Activated T-helper 17 cell treated with anti-CD3 and anti-CD28 coated beads, Interleukin-2, amount 50 U/mL, for 72 hours (primary cell): ENCODE results near the gene PHF8. TPM values are rescaled to one million over a fixed set of nuclear protein-coding genes. Genes with fewer than 3 reads are reported as not detected.
A peak's percentile ranks its signal among the peaks of the same experiment; 100 is the strongest.

Source experiments
- ATAC-seq: fragments of 150-1000 bp; cut with Tn5 transposase; replicated peaks from 2 replicates; pipeline ENCODE4 v1.10.0; 2021; ENCODE audit warnings: mild to moderate bottlenecking, moderate library complexity
- H3K27ac Mint-ChIP-seq: one replicate; pipeline ENCODE4 v1.8.0; 2022; ENCODE audit warnings: mixed read lengths
- H3K27me3 Mint-ChIP-seq: one replicate; pipeline ENCODE4 v1.8.0; 2022; ENCODE audit warnings: mixed read lengths
- H3K36me3 Mint-ChIP-seq: one replicate; pipeline ENCODE4 v1.8.0; 2022; ENCODE audit warnings: low read depth, mild to moderate bottlenecking, mixed read lengths
- H3K4me1 Mint-ChIP-seq: one replicate; pipeline ENCODE4 v1.8.0; 2022; ENCODE audit warnings: mixed read lengths
- H3K4me3 Mint-ChIP-seq: one replicate; pipeline ENCODE4 v1.8.0; 2022; ENCODE audit warnings: mild to moderate bottlenecking, mixed read lengths
- H3K9me3 Mint-ChIP-seq: one replicate; pipeline ENCODE4 v1.8.0; 2022; ENCODE audit warnings: mixed read lengths
- total RNA-seq, 2 donors: library from RNA; stranded (reverse); gene quantifications; one replicate each; pipeline ENCODE4 v1.2.3, GENCODE V29; 2022

PHF8 gene
- 10 to 100 TPM; 40.1 to 49.9 TPM for total RNA-seq

DNA sequence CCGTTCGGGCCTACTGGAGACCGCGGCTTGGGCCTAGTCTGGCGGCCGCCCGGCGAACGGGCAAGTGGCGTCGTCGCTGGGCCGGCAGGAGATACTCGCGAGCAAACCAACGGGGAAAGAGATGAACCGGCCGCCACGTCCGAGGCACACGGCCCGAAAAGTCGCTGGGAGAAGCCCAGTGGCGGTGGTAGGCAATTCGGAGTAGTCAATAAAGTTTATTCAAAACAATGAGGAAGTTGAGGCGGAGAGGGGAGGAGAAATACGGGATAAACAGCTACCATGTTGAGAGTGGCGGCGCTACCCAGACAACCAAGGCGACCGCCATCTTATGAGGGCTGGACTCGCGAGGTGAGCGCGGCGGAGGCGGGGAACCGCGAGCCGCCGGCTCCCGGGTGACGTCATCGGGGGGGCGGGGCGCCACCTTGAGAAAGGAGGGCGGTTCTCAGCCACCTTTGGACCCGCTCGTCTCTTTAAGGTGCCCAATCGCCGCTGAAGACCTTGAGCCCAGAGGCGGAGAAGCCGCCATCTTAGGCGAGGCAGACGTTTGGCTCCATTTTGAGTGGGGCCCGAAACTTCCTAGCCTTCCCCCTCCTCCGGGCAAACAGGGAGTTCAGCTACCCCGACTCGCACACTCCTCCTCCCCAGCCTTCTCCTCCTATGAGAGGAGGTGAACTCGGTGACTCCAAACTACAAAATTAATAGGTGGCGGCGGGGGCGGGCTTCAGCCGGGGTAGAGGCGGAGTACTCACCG is at the start of gene PHF8:
Gene PHF8, minus strand, starts transcription at position 348 of the 751 bp plus-strand sequence. CDS start 1,745 bp downstream, outside the sequence.
- H3K27ac Mint-ChIP-seq = peak within 1 kb of the TSS; percentile 96
- H3K4me1 Mint-ChIP-seq = peaks cover 8% of the 10 kb centered on the region
- H3K36me3 Mint-ChIP-seq = peaks cover 41% of the 10 kb centered on the region
- H3K9me3 Mint-ChIP-seq = no peaks in the 10 kb centered on the region
- peak; percentile 89 for ATAC-seq
- H3K4me3 Mint-ChIP-seq = peak within 1 kb of the TSS; percentile 94
- no peaks in the 10 kb centered on the region for H3K27me3 Mint-ChIP-seq

GRCh38 chrX:54093571-54093970 is 49.3 kb upstream of the PHF8 start:
- Mint-ChIP-seq H3K36me3 (peaks cover 5% of the 10 kb centered on the region), H3K27me3 (no peaks in the 10 kb centered on the region), H3K27ac (no peak overlapping the region), H3K9me3 (no peaks in the 10 kb centered on the region), H3K4me1 (no peaks in the 10 kb centered on the region), H3K4me3 (no peak overlapping the region)
- ATAC-seq = no peak

GRCh38 chrX:54093159-54093558 is 48.9 kb upstream of the PHF8 start:
- H3K27me3 Mint-ChIP-seq = no peaks in the 10 kb centered on the region
- no peak overlapping the region for H3K4me3 Mint-ChIP-seq
- ATAC-seq = no peak
- no peaks in the 10 kb centered on the region for H3K9me3 Mint-ChIP-seq
- H3K4me1 Mint-ChIP-seq = no peaks in the 10 kb centered on the region
- peaks cover 5% of the 10 kb centered on the region for H3K36me3 Mint-ChIP-seq
- H3K27ac Mint-ChIP-seq = no peak overlapping the region

DNA sequence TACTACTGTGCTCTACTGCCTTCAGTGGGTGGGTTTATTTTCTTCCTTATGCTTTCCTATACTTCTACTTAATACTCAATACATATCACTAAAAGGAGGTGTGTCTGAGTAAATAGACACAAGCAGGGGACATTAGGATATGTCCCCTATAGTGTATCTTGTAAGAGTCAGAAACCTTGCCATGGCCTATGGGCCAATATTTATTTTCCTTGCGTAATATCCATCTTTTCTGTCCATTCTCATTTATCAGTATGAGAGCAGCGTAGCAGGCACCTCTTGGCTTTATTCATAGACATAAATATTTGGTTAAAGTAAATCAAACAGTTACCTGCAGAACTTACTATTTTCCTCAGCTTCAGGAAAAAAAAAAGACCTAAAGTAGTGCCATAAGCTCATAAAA is 46.6 kb upstream of the PHF8 start:
- no peak overlapping the region for H3K4me3 Mint-ChIP-seq
- H3K4me1 Mint-ChIP-seq = no peaks in the 10 kb centered on the region
- H3K27ac Mint-ChIP-seq = no peak overlapping the region
- no peaks in the 10 kb centered on the region for H3K9me3 Mint-ChIP-seq
- ATAC-seq = no peak
- no peaks in the 10 kb centered on the region for H3K27me3 Mint-ChIP-seq
- peaks cover 8% of the 10 kb centered on the region for H3K36me3 Mint-ChIP-seq

DNA sequence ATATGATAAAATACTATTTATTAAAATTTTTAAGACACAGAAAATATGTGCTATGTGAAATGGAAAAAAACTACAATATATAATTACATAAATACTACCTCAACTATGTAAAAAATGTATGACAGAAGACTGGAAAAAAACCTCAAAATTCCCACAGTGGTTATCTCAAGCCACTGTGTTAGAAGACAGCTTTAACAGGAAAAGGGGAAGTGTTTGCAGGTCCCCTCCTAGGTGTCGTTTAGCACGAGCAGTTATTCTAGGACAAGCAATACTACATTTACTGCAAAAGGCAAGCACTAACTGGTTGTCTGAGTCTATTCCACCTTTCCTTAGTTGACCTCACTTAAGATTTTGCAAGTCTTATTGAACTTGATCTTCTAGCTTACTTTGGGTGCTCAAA is 44.9 kb upstream of the PHF8 start:
- Mint-ChIP-seq H3K36me3 (peaks cover 18% of the 10 kb centered on the region), H3K27ac (no peak overlapping the region), H3K27me3 (no peaks in the 10 kb centered on the region), H3K4me3 (no peak overlapping the region), H3K4me1 (no peaks in the 10 kb centered on the region), H3K9me3 (no peaks in the 10 kb centered on the region)
- no peak for ATAC-seq

GRCh38 chrX:54087661-54088060 is 43.4 kb upstream of the PHF8 start:
- no peak overlapping the region for H3K27ac Mint-ChIP-seq
- ATAC-seq = no peak
- no peaks in the 10 kb centered on the region for H3K4me1 Mint-ChIP-seq
- no peak overlapping the region for H3K4me3 Mint-ChIP-seq
- H3K9me3 Mint-ChIP-seq = no peaks in the 10 kb centered on the region
- peaks cover 18% of the 10 kb centered on the region for H3K36me3 Mint-ChIP-seq
- no peaks in the 10 kb centered on the region for H3K27me3 Mint-ChIP-seq

- H3K4me1 Mint-ChIP-seq = no peaks in the 10 kb centered on the region
- ATAC-seq = peak; percentile 28
- H3K27ac Mint-ChIP-seq = no peak overlapping the region
- H3K36me3 Mint-ChIP-seq = peaks cover 18% of the 10 kb centered on the region
- no peaks in the 10 kb centered on the region for H3K9me3 Mint-ChIP-seq
- H3K27me3 Mint-ChIP-seq = no peaks in the 10 kb centered on the region
- H3K4me3 Mint-ChIP-seq = no peak overlapping the region
Measured at GRCh38 chrX:54085666-54086065, 41.4 kb upstream of the PHF8 start.

DNA sequence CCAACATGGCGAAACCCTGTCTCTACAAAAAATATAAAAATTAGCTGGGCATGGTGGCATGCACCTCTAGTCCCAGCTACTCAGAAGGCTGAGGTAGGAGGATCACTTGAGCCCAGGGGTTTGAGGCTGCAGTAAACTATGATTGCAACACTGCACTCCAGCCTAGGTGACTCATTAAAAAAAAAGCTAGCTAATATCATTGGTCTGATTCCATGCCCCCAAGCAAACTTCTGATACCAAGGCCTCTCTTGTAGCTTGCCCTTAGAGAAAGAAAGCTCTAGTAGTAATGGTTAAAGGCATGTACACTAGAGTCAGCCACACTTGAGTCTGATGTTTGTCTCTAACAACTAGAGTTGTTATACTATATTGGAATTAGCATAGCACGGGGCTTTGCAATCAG is 32.6 kb upstream of the PHF8 start:
- Mint-ChIP-seq H3K4me1 (no peaks in the 10 kb centered on the region), H3K27me3 (no peaks in the 10 kb centered on the region), H3K36me3 (no peaks in the 10 kb centered on the region), H3K9me3 (no peaks in the 10 kb centered on the region), H3K27ac (no peak overlapping the region), H3K4me3 (no peak overlapping the region)
- ATAC-seq = no peak

GRCh38 chrX:54074826-54075225 is 30.6 kb upstream of the PHF8 start:
- H3K9me3 Mint-ChIP-seq = no peaks in the 10 kb centered on the region
- H3K27me3 Mint-ChIP-seq = no peaks in the 10 kb centered on the region

GRCh38 chrX:54067766-54068165 is 23.5 kb upstream of the PHF8 start:
- Mint-ChIP-seq H3K4me1 (no peaks in the 10 kb centered on the region), H3K36me3 (no peaks in the 10 kb centered on the region), H3K4me3 (no peak overlapping the region), H3K27ac (no peak overlapping the region), H3K9me3 (no peaks in the 10 kb centered on the region), H3K27me3 (no peaks in the 10 kb centered on the region)
- ATAC-seq = no peak

More at GRCh38 chrX:54074826-54075225, 30.6 kb upstream of the PHF8 start:
- no peak for ATAC-seq
- no peaks in the 10 kb centered on the region for H3K4me1 Mint-ChIP-seq
- H3K36me3 Mint-ChIP-seq = no peaks in the 10 kb centered on the region
- H3K4me3 Mint-ChIP-seq = no peak overlapping the region
- no peak overlapping the region for H3K27ac Mint-ChIP-seq

DNA sequence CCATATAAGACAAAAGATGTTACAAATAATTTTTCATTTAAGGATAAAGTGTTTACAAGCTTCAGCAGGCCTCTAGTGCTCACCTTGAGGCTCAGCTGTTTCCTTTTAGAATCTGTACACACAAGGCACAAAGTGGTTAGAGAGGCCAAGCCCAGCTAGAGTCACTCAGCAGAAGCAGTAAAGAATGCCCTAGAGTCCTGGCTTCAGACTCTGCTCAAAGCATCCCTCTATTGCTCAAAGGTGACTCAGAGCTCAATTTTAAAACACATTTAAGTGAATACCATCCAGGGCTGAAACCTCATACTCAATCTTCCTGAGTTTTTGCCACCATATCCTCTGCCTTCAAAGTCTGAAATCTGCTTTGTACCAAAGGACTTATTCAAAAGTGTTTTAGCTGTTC is 22.6 kb upstream of the PHF8 start:
- H3K4me1 Mint-ChIP-seq = no peaks in the 10 kb centered on the region
- H3K9me3 Mint-ChIP-seq = no peaks in the 10 kb centered on the region
- no peaks in the 10 kb centered on the region for H3K36me3 Mint-ChIP-seq
- ATAC-seq = no peak
- H3K27me3 Mint-ChIP-seq = no peaks in the 10 kb centered on the region
- no peak overlapping the region for H3K4me3 Mint-ChIP-seq
- H3K27ac Mint-ChIP-seq = no peak overlapping the region

- Mint-ChIP-seq H3K36me3 (no peaks in the 10 kb centered on the region), H3K4me3 (no peak overlapping the region), H3K27ac (no peak overlapping the region), H3K27me3 (no peaks in the 10 kb centered on the region), H3K9me3 (no peaks in the 10 kb centered on the region), H3K4me1 (no peaks in the 10 kb centered on the region)
- ATAC-seq = no peak
Measured at GRCh38 chrX:54064564-54064963, 20.3 kb upstream of the PHF8 start.

DNA sequence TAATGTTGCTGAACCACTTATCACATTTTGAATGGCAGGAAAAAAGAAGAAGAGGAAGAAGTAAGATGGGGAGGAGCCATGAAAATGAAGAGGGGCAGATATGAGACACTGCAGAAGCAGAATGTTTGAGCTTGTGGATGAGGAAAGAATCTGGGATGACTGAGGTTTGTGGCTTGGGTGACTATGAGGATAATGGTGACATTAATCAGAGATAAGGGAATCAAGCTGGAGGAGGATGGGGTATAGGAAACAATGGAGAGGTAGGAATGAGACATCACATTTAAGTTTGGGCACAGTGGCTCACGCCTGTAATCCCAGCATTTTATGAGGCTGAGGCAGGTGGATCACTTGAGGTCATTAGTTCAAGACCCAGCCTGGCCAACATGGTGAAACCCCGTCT is 19.1 kb upstream of the PHF8 start:
- no peaks in the 10 kb centered on the region for H3K4me1 Mint-ChIP-seq

GRCh38 chrX:54049801-54050200 is 5.5 kb upstream of the PHF8 start:
- H3K36me3 Mint-ChIP-seq = no peaks in the 10 kb centered on the region
- H3K4me1 Mint-ChIP-seq = peaks cover 4% of the 10 kb centered on the region
- H3K27me3 Mint-ChIP-seq = no peaks in the 10 kb centered on the region
- no peak for ATAC-seq
- H3K27ac Mint-ChIP-seq = no peak overlapping the region
- no peak overlapping the region for H3K4me3 Mint-ChIP-seq
- no peaks in the 10 kb centered on the region for H3K9me3 Mint-ChIP-seq

More for the DNA sequence above, 19.1 kb upstream of the PHF8 start:
- no peak for ATAC-seq
- H3K27me3 Mint-ChIP-seq = no peaks in the 10 kb centered on the region
- H3K36me3 Mint-ChIP-seq = no peaks in the 10 kb centered on the region
- H3K9me3 Mint-ChIP-seq = no peaks in the 10 kb centered on the region
- no peak overlapping the region for H3K27ac Mint-ChIP-seq
- H3K4me3 Mint-ChIP-seq = no peak overlapping the region

GRCh38 chrX:54048412-54048811 is 4.1 kb upstream of the PHF8 start:
- no peak overlapping the region for H3K4me3 Mint-ChIP-seq
- no peak overlapping the region for H3K27ac Mint-ChIP-seq
- no peak for ATAC-seq
- no peaks in the 10 kb centered on the region for H3K9me3 Mint-ChIP-seq
- no peaks in the 10 kb centered on the region for H3K27me3 Mint-ChIP-seq
- H3K36me3 Mint-ChIP-seq = peaks cover 2% of the 10 kb centered on the region
- H3K4me1 Mint-ChIP-seq = peaks cover 4% of the 10 kb centered on the region
